HepG2 (cell line): ENCODE data around the gene ANKRD17. TPM values are rescaled to one million over a fixed set of nuclear protein-coding genes. Genes with fewer than 3 reads are reported as not detected.

Experiments used
- MNT ChIP-seq: fragments of 450-650 bp; IDR thresholded peaks from 2 replicates; pipeline ENCODE4 v1.6.1; 2016
- SOX13 ChIP-seq, 3 experiments: fragments of 450-650 bp in 1 of 3; sonication (generic) in 1 of 3; formaldehyde crosslinking in 1 of 3; IDR thresholded peaks in 2 of 3; conservative IDR thresholded peaks in 1 of 3; 2 replicates each; pipeline versions ENCODE4 v1.5.0 to v1.6.1; 2016 to 2020; ENCODE audit warnings: antibody characterized with exemption in 1 of 3, mild to moderate bottlenecking in 1 of 3, missing compliant biosample characterization in 1 of 3, missing genetic modification reagents in 1 of 3, moderate library complexity in 1 of 3
- ZBTB40 ChIP-seq, 2 experiments: fragments of 450-650 bp in 1 of 2; sonication (generic) in 1 of 2; formaldehyde crosslinking in 1 of 2; IDR thresholded peaks; 2 replicates each; pipeline versions ENCODE4 v1.6.1 to v1.8.0; 2016 to 2022; ENCODE audit warnings: antibody characterized with exemption in 1 of 2, mild to moderate bottlenecking in 1 of 2, missing genetic modification reagents in 1 of 2
- ZFAT ChIP-seq: sonication (generic); formaldehyde crosslinking; conservative IDR thresholded peaks from 2 replicates; pipeline ENCODE4 v1.8.1; 2023; ENCODE audit warnings: missing genetic modification reagents, inconsistent platforms
- ZNF549 ChIP-seq: sonication (generic); formaldehyde crosslinking; IDR thresholded peaks from 2 replicates; pipeline ENCODE4 v1.5.0; 2020; ENCODE audit warnings: missing genetic modification reagents
- ZNF580 ChIP-seq: IDR thresholded peaks from 2 replicates; pipeline ENCODE4 v1.6.1; 2016; ENCODE audit warnings: low read depth, borderline replicate concordance
- ZNF770 ChIP-seq: sonication (generic); formaldehyde crosslinking; IDR thresholded peaks from 2 replicates; pipeline ENCODE4 v1.5.0; 2020; ENCODE audit warnings: mild to moderate bottlenecking, missing genetic modification reagents
- polyA plus RNA-seq, 8 experiments: library from polyadenylated mRNA; depleted of rRNA in 3 of 8; stranded (reverse) in 7 of 8; unstranded in 1 of 8; fragments of >200 nt; fragmentation: Illumina TruSeq in 4 of 8; extraction: Trizol in 4 of 8; gene quantifications; 2 replicates each; pipeline versions ENCODE4 v1.2.1 to v1.2.3, GENCODE V29; 2011 to 2016; ENCODE audit warnings: low read depth in 4 of 8, missing spikeins in 1 of 8, mixed read lengths in 1 of 8; ENCODE audit not compliant: insufficient read depth in 1 of 8
- total RNA-seq, 5 experiments: library from RNA; depleted of rRNA; stranded (reverse); fragments of >200 nt; fragmentation: Illumina TruSeq; extraction: Trizol; gene quantifications; 2 replicates each; pipeline ENCODE4 v1.2.3, GENCODE V29; 2016; ENCODE audit warnings: low read depth in 1 of 5
- TF ChIP-seq, protein P1 (sequence below): sonication (generic); formaldehyde crosslinking; IDR thresholded peaks from 2 replicates; pipeline ENCODE4 v1.4.0; 2020; ENCODE audit warnings: missing genetic modification reagents

The ANKRD17 gene
- total and polyA plus RNA-seq, 2 of the 13 experiments (the other 11 are each of a cell fraction or from before 2014, with no cell fraction given) = 55.7 to 61.1 TPM

GRCh38 chr4:73069338-73070073 lies 189.1 kb downstream of the ANKRD17 start, which contains the start of gene COX18 (continued):
- no peak for TF ChIP-seq ZBTB40 (IDR thresholded peaks at IDR 0.05)
- TF ChIP-seq ZBTB40 (CRISPR knock-in tag; IDR thresholded peaks at IDR 0.05) = peak; percentile 91
- TF ChIP-seq ZNF580 (CRISPR knock-in tag) = peak; percentile 51; the same call in 1 of the 2 replicates
- TF ChIP-seq ZFAT (CRISPR knock-in tag) = 0 out of 2 replicates have a peak, but pooled peaks have one; percentile 76
- 0 out of 2 replicates have a peak, but pooled peaks have one; percentile 50 for TF ChIP-seq MNT
- TF ChIP-seq SOX13 (IDR thresholded peaks at IDR 0.05) = no peak
- TF ChIP-seq SOX13 (CRISPR knock-in tag; conservative IDR thresholded peaks at IDR 0.05 in 1 of 2, IDR thresholded peaks at IDR 0.05 in 1 of 2) = peak in 1 of 2 experiments; percentile 34; a peak in 2 of 4 replicates
- no peak for TF ChIP-seq ZNF770 (CRISPR knock-in tag)
- TF ChIP-seq ZNF549 = no peak
- TF ChIP-seq, protein P1, sequence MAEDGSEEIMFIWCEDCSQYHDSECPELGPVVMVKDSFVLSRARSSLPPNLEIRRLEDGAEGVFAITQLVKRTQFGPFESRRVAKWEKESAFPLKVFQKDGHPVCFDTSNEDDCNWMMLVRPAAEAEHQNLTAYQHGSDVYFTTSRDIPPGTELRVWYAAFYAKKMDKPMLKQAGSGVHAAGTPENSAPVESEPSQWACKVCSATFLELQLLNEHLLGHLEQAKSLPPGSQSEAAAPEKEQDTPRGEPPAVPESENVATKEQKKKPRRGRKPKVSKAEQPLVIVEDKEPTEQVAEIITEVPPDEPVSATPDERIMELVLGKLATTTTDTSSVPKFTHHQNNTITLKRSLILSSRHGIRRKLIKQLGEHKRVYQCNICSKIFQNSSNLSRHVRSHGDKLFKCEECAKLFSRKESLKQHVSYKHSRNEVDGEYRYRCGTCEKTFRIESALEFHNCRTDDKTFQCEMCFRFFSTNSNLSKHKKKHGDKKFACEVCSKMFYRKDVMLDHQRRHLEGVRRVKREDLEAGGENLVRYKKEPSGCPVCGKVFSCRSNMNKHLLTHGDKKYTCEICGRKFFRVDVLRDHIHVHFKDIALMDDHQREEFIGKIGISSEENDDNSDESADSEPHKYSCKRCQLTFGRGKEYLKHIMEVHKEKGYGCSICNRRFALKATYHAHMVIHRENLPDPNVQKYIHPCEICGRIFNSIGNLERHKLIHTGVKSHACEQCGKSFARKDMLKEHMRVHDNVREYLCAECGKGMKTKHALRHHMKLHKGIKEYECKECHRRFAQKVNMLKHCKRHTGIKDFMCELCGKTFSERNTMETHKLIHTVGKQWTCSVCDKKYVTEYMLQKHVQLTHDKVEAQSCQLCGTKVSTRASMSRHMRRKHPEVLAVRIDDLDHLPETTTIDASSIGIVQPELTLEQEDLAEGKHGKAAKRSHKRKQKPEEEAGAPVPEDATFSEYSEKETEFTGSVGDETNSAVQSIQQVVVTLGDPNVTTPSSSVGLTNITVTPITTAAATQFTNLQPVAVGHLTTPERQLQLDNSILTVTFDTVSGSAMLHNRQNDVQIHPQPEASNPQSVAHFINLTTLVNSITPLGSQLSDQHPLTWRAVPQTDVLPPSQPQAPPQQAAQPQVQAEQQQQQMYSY = peak; percentile 88
